ENCODE measurements around the gene ANK2.
A peak's percentile ranks its signal among the peaks of the same experiment; 100 is the strongest.

Gene ANK2

DNA sequence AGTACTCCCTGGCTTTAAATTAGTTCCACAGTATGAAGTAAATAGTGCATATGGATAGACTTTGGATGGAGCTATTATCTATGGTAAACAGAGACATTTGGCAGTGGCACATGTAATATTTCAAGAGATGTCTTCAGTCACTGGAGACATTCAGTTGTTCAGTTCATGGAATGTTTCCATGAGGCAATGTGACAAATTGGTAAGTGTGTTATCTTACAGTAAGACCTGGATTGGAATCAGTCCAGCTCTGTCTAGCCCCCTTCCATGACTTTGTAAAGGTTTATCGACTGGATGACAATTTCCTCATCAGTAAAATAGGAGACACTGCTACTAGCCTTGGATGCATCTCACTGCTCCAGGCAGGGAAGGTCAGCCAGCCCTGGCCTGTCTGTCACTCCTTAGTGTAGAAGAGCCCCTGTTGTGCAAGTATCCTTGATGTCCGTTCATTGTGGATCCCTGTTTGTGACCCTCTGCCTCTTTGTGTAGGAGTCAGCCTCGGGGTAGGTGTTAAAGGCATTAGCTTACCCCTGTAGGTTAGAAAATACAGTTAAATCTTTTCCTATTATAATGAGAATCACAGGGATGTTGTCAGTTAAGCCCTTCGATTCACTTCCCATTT is 335.9 kb downstream of the ANK2 start:
- TF ChIP-seq, protein P1, sequence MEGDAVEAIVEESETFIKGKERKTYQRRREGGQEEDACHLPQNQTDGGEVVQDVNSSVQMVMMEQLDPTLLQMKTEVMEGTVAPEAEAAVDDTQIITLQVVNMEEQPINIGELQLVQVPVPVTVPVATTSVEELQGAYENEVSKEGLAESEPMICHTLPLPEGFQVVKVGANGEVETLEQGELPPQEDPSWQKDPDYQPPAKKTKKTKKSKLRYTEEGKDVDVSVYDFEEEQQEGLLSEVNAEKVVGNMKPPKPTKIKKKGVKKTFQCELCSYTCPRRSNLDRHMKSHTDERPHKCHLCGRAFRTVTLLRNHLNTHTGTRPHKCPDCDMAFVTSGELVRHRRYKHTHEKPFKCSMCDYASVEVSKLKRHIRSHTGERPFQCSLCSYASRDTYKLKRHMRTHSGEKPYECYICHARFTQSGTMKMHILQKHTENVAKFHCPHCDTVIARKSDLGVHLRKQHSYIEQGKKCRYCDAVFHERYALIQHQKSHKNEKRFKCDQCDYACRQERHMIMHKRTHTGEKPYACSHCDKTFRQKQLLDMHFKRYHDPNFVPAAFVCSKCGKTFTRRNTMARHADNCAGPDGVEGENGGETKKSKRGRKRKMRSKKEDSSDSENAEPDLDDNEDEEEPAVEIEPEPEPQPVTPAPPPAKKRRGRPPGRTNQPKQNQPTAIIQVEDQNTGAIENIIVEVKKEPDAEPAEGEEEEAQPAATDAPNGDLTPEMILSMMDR (IDR thresholded peaks at IDR 0.05; ENCODE audit: borderline replicate concordance, insufficient read depth, low read depth, low read length) = no peak
- no peak overlapping the region for H3K4me3 ChIP-seq (ENCODE audit: low read depth, low read length)

GRCh38 chr4:113389160-113389559 is 339.7 kb downstream of the ANK2 start:
- TF ChIP-seq, protein P1 (IDR thresholded peaks at IDR 0.05; ENCODE audit: borderline replicate concordance, insufficient read depth, low read depth, low read length) = no peak
- no peak overlapping the region for H3K4me3 ChIP-seq (ENCODE audit: low read depth, low read length)

DNA sequence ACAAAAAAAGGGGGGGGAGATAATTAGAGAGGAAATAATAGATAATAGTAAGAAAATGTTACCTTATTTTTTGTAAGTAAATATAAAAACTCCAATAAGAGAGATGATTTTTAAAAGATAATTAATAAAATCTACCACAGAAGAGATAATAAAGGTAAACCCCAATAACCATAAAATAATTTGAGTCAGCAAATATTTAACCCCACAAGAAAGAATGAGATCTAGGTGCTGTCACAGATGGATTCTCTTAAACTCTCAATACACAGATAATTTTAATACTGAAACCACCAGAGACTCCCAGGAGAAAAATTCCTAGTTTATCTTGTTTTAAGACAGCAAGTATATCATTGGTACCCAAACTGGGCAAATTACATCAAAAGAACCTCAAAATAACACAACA is 341.4 kb downstream of the ANK2 start:
- no peak overlapping the region for H3K4me3 ChIP-seq (ENCODE audit: low read depth, low read length)
- TF ChIP-seq, protein P1 (IDR thresholded peaks at IDR 0.05; ENCODE audit: borderline replicate concordance, insufficient read depth, low read depth, low read length) = no peak

- no peak overlapping the region for H3K4me3 ChIP-seq (ENCODE audit: low read depth, low read length)
- TF ChIP-seq, protein P1 (IDR thresholded peaks at IDR 0.05; ENCODE audit: borderline replicate concordance, insufficient read depth, low read depth, low read length) = no peak
Measured at GRCh38 chr4:113394108-113394729, 344.8 kb downstream of the ANK2 start.

DNA sequence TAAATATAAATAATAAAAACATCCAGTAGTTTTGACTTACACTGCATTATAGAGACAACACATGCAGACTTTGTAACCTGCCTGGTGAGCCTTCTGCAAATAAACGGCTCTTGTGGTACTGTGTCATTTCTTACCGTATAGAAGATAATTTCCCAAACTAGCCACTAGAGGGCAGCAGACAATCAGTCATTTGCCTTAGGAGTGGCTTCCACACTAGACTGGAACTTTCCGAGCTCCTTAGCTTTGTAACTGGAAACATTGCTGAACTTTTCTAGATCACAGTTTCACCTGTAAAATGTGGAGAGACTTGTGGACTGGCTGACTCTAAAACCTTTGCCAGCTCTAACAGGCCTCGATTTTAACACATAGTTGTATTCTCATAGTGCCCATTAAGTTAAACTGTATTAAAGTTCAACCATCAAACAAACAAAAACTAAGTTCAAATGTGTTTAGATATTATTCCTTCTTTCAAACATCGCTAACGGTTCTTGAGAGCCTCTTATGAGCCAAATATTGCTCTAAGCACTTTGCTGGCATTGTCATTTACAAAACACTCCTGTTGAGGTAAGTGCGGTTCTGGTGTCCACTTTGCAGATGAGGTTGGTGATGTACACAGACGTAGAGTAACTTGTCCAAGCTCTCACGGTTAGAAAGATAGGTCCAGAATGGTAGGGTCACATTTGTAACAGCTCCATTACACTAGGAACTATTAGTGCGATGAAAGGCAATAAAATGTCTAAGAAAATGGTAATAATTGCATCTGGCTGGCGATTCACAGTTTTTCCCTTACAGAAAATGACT is 345.5 kb downstream of the ANK2 start:
- H3K4me3 ChIP-seq (ENCODE audit: low read depth, low read length) = no peak overlapping the region

GRCh38 chr4:113397114-113397701 is 347.8 kb downstream of the ANK2 start:
- TF ChIP-seq, protein P1 (IDR thresholded peaks at IDR 0.05; ENCODE audit: borderline replicate concordance, insufficient read depth, low read depth, low read length) = no peak
- no peak overlapping the region for H3K4me3 ChIP-seq (ENCODE audit: low read depth, low read length)

More for the DNA sequence above, 345.5 kb downstream of the ANK2 start:
- TF ChIP-seq, protein P1 (IDR thresholded peaks at IDR 0.05; ENCODE audit: borderline replicate concordance, insufficient read depth, low read depth, low read length) = peak; percentile 59
